ENCODE results near the gene POLR3GL. TPM values are rescaled to one million over a fixed set of nuclear protein-coding genes. Genes with fewer than 3 reads are reported as not detected.

The POLR3GL gene
- total and polyA plus RNA-seq, 10 of the 15 experiments (the other 5 are each of a cell fraction or from before 2014, with no cell fraction given): 12.8 to 47.0 (median 26.6) TPM

DNA sequence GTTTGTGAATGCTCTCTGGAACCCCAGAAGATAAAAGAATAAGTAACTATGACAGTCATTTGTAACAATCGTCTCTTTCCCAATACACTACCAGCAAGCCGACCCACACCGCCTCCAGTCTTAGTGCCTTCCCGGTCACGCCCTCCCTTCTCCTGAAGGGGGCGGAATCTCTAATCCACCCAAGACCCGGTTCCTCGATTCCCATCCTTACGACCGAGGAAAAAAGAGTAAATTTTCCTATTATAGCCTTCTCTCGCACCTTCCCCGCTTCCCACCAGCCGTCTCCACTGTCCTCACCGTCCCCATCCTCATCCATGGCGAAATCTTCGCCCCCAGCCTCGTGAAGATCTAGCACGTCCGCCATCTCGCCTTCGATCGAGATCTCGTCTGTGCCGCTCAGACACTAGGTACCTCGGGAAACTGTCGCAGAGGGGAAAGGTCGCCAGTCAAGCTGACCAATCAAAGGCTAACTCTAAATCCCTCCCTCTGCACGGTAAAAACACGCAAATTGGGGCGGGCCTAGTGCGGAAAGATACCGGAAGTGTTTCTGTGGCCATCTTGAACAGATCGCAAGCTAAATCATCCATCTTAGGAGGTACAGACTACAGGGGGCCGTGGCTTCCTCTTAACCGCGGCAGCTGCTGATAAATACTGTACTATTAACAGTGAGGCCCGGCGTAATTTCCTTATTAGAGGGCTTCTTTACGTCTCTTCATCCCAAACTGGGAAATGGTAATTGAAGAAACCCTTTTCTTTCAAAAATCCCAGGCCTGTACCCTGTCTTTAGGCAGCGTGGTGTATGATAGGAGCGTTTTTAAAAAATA lies 37.2 kb upstream of the POLR3GL start, which contains the start of gene RBM8A (continued):
- no peak for TF ChIP-seq EZH2 (IDR thresholded peaks at IDR 0.05; ENCODE audit: borderline replicate concordance, control insufficient read depth, low read depth, low read length)
- TF ChIP-seq, protein P1, sequence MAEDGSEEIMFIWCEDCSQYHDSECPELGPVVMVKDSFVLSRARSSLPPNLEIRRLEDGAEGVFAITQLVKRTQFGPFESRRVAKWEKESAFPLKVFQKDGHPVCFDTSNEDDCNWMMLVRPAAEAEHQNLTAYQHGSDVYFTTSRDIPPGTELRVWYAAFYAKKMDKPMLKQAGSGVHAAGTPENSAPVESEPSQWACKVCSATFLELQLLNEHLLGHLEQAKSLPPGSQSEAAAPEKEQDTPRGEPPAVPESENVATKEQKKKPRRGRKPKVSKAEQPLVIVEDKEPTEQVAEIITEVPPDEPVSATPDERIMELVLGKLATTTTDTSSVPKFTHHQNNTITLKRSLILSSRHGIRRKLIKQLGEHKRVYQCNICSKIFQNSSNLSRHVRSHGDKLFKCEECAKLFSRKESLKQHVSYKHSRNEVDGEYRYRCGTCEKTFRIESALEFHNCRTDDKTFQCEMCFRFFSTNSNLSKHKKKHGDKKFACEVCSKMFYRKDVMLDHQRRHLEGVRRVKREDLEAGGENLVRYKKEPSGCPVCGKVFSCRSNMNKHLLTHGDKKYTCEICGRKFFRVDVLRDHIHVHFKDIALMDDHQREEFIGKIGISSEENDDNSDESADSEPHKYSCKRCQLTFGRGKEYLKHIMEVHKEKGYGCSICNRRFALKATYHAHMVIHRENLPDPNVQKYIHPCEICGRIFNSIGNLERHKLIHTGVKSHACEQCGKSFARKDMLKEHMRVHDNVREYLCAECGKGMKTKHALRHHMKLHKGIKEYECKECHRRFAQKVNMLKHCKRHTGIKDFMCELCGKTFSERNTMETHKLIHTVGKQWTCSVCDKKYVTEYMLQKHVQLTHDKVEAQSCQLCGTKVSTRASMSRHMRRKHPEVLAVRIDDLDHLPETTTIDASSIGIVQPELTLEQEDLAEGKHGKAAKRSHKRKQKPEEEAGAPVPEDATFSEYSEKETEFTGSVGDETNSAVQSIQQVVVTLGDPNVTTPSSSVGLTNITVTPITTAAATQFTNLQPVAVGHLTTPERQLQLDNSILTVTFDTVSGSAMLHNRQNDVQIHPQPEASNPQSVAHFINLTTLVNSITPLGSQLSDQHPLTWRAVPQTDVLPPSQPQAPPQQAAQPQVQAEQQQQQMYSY (CRISPR knock-in tag; IDR thresholded peaks at IDR 0.05): no peak
- peak; percentile 92 for TF ChIP-seq CREM (IDR thresholded peaks at IDR 0.05; ENCODE audit: low read depth)
- TF ChIP-seq STAT3 (IDR thresholded peaks at IDR 0.05; ENCODE audit: low read depth, low read length): no peak
- peak; percentile 94 for TF ChIP-seq SMAD5 (IDR thresholded peaks at IDR 0.05; ENCODE audit: low read depth)
- no peak for TF ChIP-seq BRCA1 (IDR thresholded peaks at IDR 0.05; ENCODE audit: low read depth, low read length)
- no peak for TF ChIP-seq RCOR1 (conservative IDR thresholded peaks at IDR 0.05; ENCODE audit: low read depth, low read length)
- peak; percentile 95 for TF ChIP-seq POLR2A (IDR thresholded peaks at IDR 0.05; ENCODE audit: low read depth, low read length)
- TF ChIP-seq NFIC (IDR thresholded peaks at IDR 0.05; ENCODE audit: low read depth, low read length): 0 out of 2 replicates have a peak, but pooled peaks have one; percentile 53
- peak; percentile 61; the same call in 1 of the 2 replicates for TF ChIP-seq ASH2L (IDR thresholded peaks at IDR 0.05; ENCODE audit: borderline replicate concordance, low read depth)
- TF ChIP-seq MXI1 (IDR thresholded peaks at IDR 0.05; ENCODE audit: low read depth, low read length): 0 out of 2 replicates have a peak, but pooled peaks have one; percentile 26
- TF ChIP-seq RELA (IDR thresholded peaks at IDR 0.05; ENCODE audit: borderline replicate concordance, partially characterized antibody): no peak
- no peak for TF ChIP-seq SUPT20H (IDR thresholded peaks at IDR 0.05; ENCODE audit: borderline replicate concordance, control insufficient read depth, low read depth, low read length)
- no peak for TF ChIP-seq ZZZ3 (IDR thresholded peaks at IDR 0.05; ENCODE audit: control insufficient read depth, insufficient read length, low read depth)
- no peak; the same call in 1 of the 2 replicates for TF ChIP-seq RAD51 (IDR thresholded peaks at IDR 0.05)
- TF ChIP-seq, protein P2, sequence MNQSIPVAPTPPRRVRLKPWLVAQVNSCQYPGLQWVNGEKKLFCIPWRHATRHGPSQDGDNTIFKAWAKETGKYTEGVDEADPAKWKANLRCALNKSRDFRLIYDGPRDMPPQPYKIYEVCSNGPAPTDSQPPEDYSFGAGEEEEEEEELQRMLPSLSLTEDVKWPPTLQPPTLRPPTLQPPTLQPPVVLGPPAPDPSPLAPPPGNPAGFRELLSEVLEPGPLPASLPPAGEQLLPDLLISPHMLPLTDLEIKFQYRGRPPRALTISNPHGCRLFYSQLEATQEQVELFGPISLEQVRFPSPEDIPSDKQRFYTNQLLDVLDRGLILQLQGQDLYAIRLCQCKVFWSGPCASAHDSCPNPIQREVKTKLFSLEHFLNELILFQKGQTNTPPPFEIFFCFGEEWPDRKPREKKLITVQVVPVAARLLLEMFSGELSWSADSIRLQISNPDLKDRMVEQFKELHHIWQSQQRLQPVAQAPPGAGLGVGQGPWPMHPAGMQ (IDR thresholded peaks at IDR 0.05; ENCODE audit: borderline replicate concordance): peak; percentile 26; the same call in 1 of the 2 replicates
- TF ChIP-seq SREBF1 (IDR thresholded peaks at IDR 0.05; ENCODE audit: low read length): peak; percentile 51; the same call in 1 of the 2 replicates
- TF ChIP-seq, protein P3, sequence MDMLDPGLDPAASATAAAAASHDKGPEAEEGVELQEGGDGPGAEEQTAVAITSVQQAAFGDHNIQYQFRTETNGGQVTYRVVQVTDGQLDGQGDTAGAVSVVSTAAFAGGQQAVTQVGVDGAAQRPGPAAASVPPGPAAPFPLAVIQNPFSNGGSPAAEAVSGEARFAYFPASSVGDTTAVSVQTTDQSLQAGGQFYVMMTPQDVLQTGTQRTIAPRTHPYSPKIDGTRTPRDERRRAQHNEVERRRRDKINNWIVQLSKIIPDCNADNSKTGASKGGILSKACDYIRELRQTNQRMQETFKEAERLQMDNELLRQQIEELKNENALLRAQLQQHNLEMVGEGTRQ (IDR thresholded peaks at IDR 0.05; ENCODE audit: borderline replicate concordance, low read depth, low read length): no peak
- TF ChIP-seq CHD4 (IDR thresholded peaks at IDR 0.05): no peak
- peak; percentile 55; the same call in 1 of the 2 replicates for TF ChIP-seq ZBED1 (IDR thresholded peaks at IDR 0.05; ENCODE audit: borderline replicate concordance)
- peak; percentile 89 for TF ChIP-seq MTA2 (IDR thresholded peaks at IDR 0.05; ENCODE audit: low read depth)
- no peak for TF ChIP-seq SMC3 (IDR thresholded peaks at IDR 0.05; ENCODE audit: borderline replicate concordance, low read length)
- no peak for TF ChIP-seq HDAC6 (IDR thresholded peaks at IDR 0.05; ENCODE audit: unreplicated experiment)
- TF ChIP-seq MEF2B (IDR thresholded peaks at IDR 0.05; ENCODE audit: partially characterized antibody, poor library complexity, severe bottlenecking): peak; percentile 40

Measured in GM12878 (cell line).